Thyroid gland (tissue), 4 donors: ENCODE measurements around the gene GFM2.

Experiments
- CTCF ChIP-seq, 6 experiments: fragments of 200-600 bp in 3 of 6; fragments of 450-650 bp in 3 of 6; sonication (generic) in 3 of 6; IDR thresholded peaks; one replicate each; pipeline ENCODE4 v1.5.1; 2016 to 2019; ENCODE audit warnings: antibody characterized with exemption in 6 of 6, mild to moderate bottlenecking in 2 of 6, inconsistent platforms in 1 of 6, moderate library complexity in 1 of 6
- POLR2A ChIP-seq, 2 donors: fragments of 450-650 bp; IDR thresholded peaks; one replicate each; pipeline ENCODE4 v1.6.1; 2017; ENCODE audit warnings: antibody characterized with exemption in 2 of 2, mild to moderate bottlenecking in 2 of 2, moderate library complexity in 1 of 2

GRCh38 chr5:74725331-74725730 is 41.6 kb downstream of the GFM2 start:
- TF ChIP-seq POLR2A (IDR thresholded peaks at IDR 0.05) (no peak), CTCF (IDR thresholded peaks at IDR 0.05) (no peak)
